Measurements from ENCODE around the gene MMD2.
"Not testable (repeated sequence)": the region's sequence is repeated elsewhere in the genome, so short reads cannot be mapped to it uniquely, and the experiment has no call there.

DNA sequence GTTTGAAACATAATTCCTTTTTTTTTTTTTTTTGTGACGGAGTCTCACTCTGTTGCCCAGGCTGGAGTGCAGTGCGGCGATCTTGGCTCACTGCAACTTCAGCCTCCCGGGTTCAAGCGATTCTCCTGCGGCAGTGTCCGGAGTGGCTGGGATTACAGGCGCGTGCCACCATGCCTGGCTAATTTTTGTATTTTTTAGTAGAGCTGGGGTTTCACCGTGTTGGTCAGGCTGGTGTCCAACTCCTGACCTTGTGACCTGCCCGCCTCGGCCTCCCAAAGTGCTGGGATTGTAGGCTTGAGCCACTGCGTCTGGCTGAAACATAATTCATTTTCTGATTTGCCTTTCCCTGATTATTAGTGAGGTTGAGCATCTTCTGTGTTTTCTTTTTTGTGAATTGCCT is 16.6 kb upstream of the MMD2 start:
- TF ChIP-seq CTCF (conservative IDR thresholded peaks at IDR 0.05; ENCODE audit: low read length); EZH2phosphoT487 (IDR thresholded peaks at IDR 0.05; ENCODE audit: borderline replicate concordance, low read depth, low read length): not testable (repeated sequence)
